ENCODE measurements around the gene EMP1. TPM values are rescaled to one million over a fixed set of nuclear protein-coding genes. Genes with fewer than 3 reads are reported as not detected.

EMP1 gene
- total RNA-seq, 1 experiment from 2014 or later = 250 TPM

- peak; percentile 71 for DNase-seq (ENCODE audit: low read depth)
Measured at GRCh38 chr12:13197526-13198143, 1.1 kb downstream of the EMP1 start.

- DNase-seq (ENCODE audit: low read depth) = no peak
Measured at GRCh38 chr12:13198241-13198640, 1.7 kb downstream of the EMP1 start.

- DNase-seq (ENCODE audit: low read depth) = peak; percentile 82
Measured at GRCh38 chr12:13198876-13199275, 2.4 kb downstream of the EMP1 start.

- no peak for DNase-seq (ENCODE audit: low read depth)
Measured at GRCh38 chr12:13199592-13199991, 3.1 kb downstream of the EMP1 start.

GRCh38 chr12:13200841-13201240 lies 4.3 kb downstream of the EMP1 start:
- DNase-seq (ENCODE audit: low read depth) = no peak

GRCh38 chr12:13203034-13203922 lies 6.8 kb downstream of the EMP1 start:
- DNase-seq (ENCODE audit: low read depth) = peak; percentile 85

GRCh38 chr12:13204428-13204827 lies 7.9 kb downstream of the EMP1 start:
- DNase-seq (ENCODE audit: low read depth) = peak; percentile 39

- peak; percentile 98 for DNase-seq (ENCODE audit: low read depth)
Measured at GRCh38 chr12:13205809-13206559, 9.5 kb downstream of the EMP1 start.

GRCh38 chr12:13206560-13206897 lies 10.0 kb downstream of the EMP1 start:
- no peak for DNase-seq (ENCODE audit: low read depth)

GRCh38 chr12:13208533-13209435 lies 12.3 kb downstream of the EMP1 start:
- DNase-seq (ENCODE audit: low read depth) = peak; percentile 60

- no peak for DNase-seq (ENCODE audit: low read depth)
Measured at GRCh38 chr12:13209436-13210235, 13.1 kb downstream of the EMP1 start.

GRCh38 chr12:13210236-13211190 lies 14.0 kb downstream of the EMP1 start:
- DNase-seq (ENCODE audit: low read depth) = no peak

GRCh38 chr12:13211191-13211858 lies 14.8 kb downstream of the EMP1 start:
- DNase-seq (ENCODE audit: low read depth) = no peak

GRCh38 chr12:13211859-13212664 lies 15.5 kb downstream of the EMP1 start:
- peak; percentile 73 for DNase-seq (ENCODE audit: low read depth)

- DNase-seq (ENCODE audit: low read depth) = no peak
Measured at GRCh38 chr12:13215056-13215455, 18.5 kb downstream of the EMP1 start.

GRCh38 chr12:13218641-13219040 lies 22.1 kb downstream of the EMP1 start:
- DNase-seq (ENCODE audit: low read depth) = no peak

- no peak for DNase-seq (ENCODE audit: low read depth)
Measured at GRCh38 chr12:13219320-13219719, 22.8 kb downstream of the EMP1 start.

- DNase-seq (ENCODE audit: low read depth) = no peak
Measured at GRCh38 chr12:13220838-13221237, 24.3 kb downstream of the EMP1 start.

All from Daoy (cell line).